Measurements from ENCODE around the gene ABCC8. TPM values are rescaled to one million over a fixed set of nuclear protein-coding genes. Genes with fewer than 3 reads are reported as not detected.

The ABCC8 gene
- polyA plus RNA-seq, 1 of the 3 experiments (the other 2 are of a cell fraction) = 1.1 TPM

GRCh38 chr11:17443000-17443399 is 33.6 kb downstream of the ABCC8 start:
- Histone ChIP-seq H3F3A (replicated peaks; ENCODE audit: insufficient read depth) (no peaks in the 10 kb centered on the region), H3K9me2 (no peaks in the 10 kb centered on the region), H2AFZ (ENCODE audit: low read depth) (no peak overlapping the region), H3K4me2 (no peak overlapping the region), H3K36me3 (replicated peaks in 1 of 2; ENCODE audit: control insufficient read depth in 1 of 2, insufficient read depth in 2 of 2, low read length in 1 of 2) (no peaks in the 10 kb centered on the region), H3K27me3 (ENCODE audit: insufficient read depth) (no peaks in the 10 kb centered on the region; the same call in none of the 2 replicates), H3K4me3 (ENCODE audit: low read depth in 2 of 2, low read length in 1 of 2) (no peak overlapping the region), H3K9ac (no peak overlapping the region), H3K9me3 (no peaks in the 10 kb centered on the region), H3K4me1 (ENCODE audit: control insufficient read depth in 1 of 2, insufficient read depth in 2 of 2, low read depth in 1 of 2, low read length in 1 of 2) (no peaks in the 10 kb centered on the region), H3K27ac (ENCODE audit: low read depth in 2 of 2, low read length in 1 of 2) (no peak overlapping the region), H3K79me2 (ENCODE audit: insufficient read depth) (no peaks in the 10 kb centered on the region), H4K20me1 (ENCODE audit: insufficient read depth) (no peaks in the 10 kb centered on the region)
- TF ChIP-seq CTCF (IDR thresholded peaks at IDR 0.05) (no peak), REST (IDR thresholded peaks at IDR 0.05; ENCODE audit: low read depth, low read length) (no peak), RAD21 (IDR thresholded peaks at IDR 0.05; ENCODE audit: low read length) (no peak), ELF1 (IDR thresholded peaks at IDR 0.05) (no peak), CHD2 (IDR thresholded peaks at IDR 0.05; ENCODE audit: low read length, partially characterized antibody) (no peak), MAX (IDR thresholded peaks at IDR 0.05; ENCODE audit: low read depth) (no peak), GABPA (IDR thresholded peaks at IDR 0.05; ENCODE audit: low read depth) (no peak), GATA2 (CRISPR knock-in tag; IDR thresholded peaks at IDR 0.05) (no peak), POLR2AphosphoS5 (IDR thresholded peaks at IDR 0.05; ENCODE audit: low read depth, low read length) (no peak), TCF12 (IDR thresholded peaks at IDR 0.05) (no peak), USF1 (IDR thresholded peaks at IDR 0.05; ENCODE audit: borderline replicate concordance, low read depth) (no peak), TEAD4 (IDR thresholded peaks at IDR 0.05; ENCODE audit: borderline replicate concordance, insufficient read depth) (no peak), ZBTB33 (IDR thresholded peaks at IDR 0.05; ENCODE audit: borderline replicate concordance, low read depth) (no peak), FOXJ3 (CRISPR knock-in tag; IDR thresholded peaks at IDR 0.05) (no peak), RCOR1 (IDR thresholded peaks at IDR 0.05; ENCODE audit: low read length) (no peak), PBX3 (IDR thresholded peaks at IDR 0.05) (no peak), RXRA (IDR thresholded peaks at IDR 0.05; ENCODE audit: borderline replicate concordance, low read depth) (no peak), USF2 (IDR thresholded peaks at IDR 0.05; ENCODE audit: borderline replicate concordance, low read depth, low read length) (no peak), MEF2A (IDR thresholded peaks at IDR 0.05; ENCODE audit: borderline replicate concordance, low read depth) (no peak)
- DNase-seq = no peak
- WGBS (ENCODE audit: low lambda C conversion rate) = 34% methylated on average over 4 of the region's 4 CpGs
- CTCF ChIA-PET = interaction anchor here (1.0 to 2.7 kb wide), 2 partner anchors 62 to 69 kb away, joined by 3 to 8 read pairs; no protein-coding TSS in a partner anchor
- POLR2A ChIA-PET = no interaction called here

All from SK-N-SH (cell line).